NOMO-1 treated with dmso at 0.1 percent for 144 hours (cell line): ENCODE results near the gene CAPZA2.
"Not testable (repeated sequence)": the region's sequence is repeated elsewhere in the genome, so short reads cannot be mapped to it uniquely, and the experiment has no call there.

Source experiments
- DNase-seq: peaks from one replicate; lab custom pipeline; 2025; ENCODE audit not compliant: unreplicated experiment; lab: John Stamatoyannopoulos, UW

CAPZA2 gene

DNA sequence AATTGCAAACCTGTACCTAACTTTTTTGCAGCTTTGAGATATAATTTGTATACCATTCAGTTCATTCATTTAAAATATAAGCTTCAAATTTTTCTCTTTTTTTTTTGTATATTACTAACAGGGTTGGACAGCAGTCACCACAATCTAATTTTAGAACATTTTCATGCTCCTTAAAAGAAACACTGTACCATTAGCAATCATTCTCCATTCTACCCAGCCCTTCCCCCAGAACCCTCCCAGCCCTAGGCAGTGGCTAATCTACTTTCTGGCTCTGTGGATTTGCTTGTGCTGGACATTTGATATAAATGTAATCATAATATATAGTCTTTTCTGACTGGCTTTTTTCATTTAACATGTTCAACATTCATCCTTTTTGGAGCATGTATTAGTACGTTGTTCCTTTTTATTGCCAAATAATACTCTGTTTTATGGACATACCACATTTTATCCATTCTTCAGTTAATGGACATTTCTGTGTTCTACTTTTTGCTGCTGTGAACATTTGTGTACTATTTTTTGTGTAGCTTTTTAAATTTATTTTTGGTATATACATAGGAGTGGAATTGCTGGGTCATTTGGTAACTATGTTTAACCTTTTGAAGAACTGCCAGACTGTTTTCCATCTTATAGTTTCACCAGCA is 50.0 kb downstream of the CAPZA2 start:
- no peak for DNase-seq

DNA sequence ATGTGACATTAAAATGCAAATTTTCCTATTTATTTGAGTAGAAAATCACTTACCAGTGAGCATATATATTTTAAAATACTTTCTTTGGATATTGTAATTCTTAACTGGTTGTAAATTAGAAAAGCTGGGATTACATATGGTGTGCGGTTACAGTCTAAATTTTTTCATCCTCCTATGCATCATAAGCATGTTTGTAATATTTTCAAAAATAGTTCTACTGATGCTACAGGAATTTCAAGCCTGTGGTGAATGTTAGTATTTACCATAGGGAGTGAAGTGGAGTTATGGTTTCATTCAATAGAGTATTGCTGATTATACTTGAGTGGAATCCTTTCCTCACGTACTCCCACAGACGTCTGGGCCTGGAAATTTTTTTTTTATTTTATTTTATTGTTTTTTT is 56.3 kb downstream of the CAPZA2 start:
- no peak for DNase-seq

DNA sequence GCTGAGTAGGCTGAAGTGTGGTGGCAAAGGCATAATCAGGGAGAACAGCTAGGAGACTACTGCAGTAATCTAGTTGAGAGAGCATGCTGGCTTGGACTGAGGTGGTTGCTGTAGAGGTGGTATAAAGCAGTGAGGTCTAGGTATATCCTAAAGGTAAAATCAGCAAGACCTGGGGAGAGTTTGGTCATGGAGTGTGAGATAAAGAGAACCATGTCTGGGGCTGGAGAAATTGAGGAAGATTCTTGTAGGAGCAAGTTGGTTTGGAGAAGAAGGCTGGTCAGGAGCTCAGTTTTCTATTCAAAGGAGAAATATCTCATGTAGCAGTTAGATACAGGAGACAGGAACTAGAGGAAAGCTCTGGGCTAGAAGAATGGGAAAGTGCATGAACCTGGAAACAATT is 58.0 kb downstream of the CAPZA2 start:
- no peak for DNase-seq

DNA sequence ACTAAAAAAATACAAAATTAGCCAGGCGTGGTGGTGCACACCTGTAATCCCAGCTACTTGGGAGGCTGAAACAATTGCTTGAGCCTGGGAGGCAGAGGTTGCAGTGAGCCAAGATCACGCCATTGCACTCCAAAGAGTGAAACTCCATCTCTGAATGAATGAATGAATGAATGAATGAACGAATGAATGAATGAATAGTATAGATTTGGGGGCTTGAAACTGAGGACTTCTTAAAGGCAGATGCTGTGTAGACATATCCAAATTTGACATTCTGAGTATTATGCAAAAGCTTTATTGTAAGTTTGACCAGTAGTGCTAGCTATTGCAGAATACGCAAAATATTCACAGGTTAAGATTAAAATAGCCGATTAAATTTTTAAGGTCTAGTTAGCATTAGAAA is 60.2 kb downstream of the CAPZA2 start:
- no peak for DNase-seq

DNA sequence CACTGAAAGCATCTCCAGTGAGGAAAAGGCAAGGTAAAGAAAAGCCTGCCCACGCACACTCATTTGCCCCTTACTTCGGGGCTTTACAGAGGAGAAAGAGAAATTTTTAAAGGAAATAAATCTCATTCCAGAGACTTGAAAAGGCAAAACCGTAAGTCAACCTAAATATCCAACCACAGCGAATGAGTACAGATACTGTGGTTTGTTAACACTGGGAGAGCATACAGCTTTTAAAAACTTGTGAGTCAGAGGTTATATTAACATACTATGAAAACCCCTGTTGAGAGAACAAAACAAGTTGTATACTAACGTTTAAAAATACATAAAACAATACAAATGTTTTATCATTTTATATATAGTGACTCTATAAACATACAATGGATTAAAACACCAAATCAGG is 62.4 kb downstream of the CAPZA2 start:
- no peak for DNase-seq

DNA sequence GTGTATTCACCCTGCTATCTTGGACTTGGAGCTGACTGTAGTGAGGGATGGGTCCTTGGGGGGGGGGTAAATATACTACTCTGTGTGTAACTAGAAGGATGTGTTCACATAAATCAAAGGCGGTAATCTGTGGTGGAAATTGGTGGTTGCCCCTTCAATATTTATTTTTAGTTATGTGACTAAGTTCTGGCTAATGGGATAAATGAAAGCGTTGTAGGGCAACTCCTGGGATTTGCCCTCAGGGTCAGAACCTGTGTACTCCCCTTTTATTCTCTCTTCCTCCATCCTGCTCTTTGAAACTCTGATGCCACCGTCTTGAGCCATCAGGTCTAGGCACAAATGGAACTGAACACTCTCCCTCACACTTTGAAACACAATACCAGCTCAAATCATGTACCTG is 66.6 kb downstream of the CAPZA2 start:
- no peak for DNase-seq

DNA sequence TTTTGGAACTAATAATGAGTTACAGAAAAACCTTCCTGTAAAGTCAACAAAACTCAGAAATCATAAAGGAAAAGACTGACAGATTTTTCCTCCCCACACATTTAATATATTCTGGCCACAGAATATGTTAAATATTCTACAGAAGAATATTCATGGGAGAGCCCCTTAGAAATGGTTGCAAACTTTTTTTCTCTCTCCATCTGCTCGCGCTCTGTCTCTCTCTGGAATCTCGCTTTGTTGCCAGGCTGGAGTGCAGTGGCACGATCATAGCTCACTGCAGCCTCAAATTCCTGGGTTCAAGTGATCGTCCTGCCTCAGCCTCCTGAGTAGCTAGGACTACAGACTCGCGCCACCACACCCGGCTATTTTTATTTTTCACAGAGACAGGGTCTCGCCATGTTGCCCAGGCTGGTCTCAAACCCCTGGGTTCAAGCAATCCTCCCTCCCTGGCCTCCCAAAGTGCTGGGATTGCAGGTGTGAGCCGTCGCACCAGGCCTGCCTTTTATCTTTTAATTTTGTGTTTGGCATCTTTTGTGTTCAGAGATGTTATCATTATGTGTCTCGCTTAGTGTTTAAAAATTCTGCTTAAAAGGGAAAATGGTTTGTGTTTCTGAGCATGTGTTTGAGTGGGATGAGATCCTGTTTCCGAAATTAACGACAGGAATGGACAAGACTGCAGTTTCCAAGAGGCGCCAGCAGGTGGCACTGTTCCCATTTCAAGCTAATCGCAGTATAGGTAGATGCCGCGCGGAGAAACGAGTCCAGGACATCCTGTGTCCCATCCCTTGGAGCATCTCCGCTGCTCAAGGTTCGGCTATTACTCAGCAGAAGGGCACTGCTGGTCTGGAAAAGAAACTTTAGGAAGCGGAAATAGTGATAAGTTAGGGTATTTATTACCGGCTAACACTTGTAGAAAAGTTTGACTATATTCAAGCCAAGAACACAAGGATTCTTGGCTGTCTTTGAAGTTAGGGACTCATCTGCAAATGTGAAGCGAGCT is 67.8 kb downstream of the CAPZA2 start:
- DNase-seq, result no peak

DNA sequence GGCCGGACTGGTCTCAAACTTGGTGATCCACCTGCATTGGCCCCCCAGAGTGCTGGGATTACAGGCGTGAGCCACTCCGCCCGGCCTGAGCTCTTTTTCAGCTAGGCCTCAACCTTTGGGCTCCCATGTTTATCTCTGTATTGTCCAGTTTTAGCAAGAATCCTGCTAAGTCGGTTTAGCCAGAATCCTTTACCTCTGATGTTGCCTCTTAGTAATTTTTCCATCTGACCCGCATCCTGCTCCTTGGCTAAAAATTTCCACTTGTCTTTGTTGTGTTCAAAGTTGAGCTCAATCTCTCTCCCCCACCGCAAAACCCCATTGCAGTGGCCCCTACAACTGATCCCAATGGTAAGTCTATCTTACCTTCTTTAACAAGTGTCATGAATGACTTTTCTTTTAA is 70.2 kb downstream of the CAPZA2 start:
- DNase-seq, result no peak

DNA sequence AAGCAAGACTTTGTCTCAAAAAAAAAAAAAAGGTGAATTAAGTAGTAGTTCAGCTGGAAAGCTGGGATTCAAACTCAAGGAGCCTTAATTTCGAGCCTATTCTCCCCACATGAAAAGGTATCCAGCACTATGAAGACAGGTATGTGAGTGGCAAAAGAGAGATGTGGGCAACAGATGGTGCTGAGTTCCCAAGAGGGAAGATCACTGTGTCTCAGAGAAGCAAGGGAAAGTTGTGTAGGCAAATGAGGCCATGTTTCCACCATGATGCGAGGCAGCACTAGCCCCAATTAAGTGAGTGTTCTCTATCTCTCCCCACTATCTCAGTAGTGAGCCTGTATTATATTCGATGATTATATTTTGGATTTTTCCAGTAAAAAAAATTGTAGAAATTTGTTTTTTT is 71.1 kb downstream of the CAPZA2 start:
- DNase-seq, result no peak

DNA sequence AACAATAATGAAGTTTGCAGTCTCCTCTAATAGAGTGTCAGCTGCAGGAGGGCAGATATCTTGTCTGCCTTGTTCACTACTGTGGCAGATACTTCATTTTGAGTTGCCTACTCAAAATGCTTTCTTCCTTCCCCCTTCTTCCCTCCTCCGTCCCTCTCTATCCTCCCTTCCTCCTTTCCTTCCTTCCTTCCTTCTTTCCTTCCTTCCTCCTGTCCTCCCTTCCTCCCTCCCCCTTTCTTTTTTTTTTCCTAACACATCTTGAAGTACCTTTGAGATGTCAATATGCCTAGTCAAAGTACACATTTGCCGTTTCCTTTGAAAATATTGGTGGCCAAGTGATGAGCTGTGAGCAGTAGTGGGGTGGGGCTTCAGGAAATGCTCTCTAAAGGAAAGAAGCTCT is 72.2 kb downstream of the CAPZA2 start:
- no peak for DNase-seq

DNA sequence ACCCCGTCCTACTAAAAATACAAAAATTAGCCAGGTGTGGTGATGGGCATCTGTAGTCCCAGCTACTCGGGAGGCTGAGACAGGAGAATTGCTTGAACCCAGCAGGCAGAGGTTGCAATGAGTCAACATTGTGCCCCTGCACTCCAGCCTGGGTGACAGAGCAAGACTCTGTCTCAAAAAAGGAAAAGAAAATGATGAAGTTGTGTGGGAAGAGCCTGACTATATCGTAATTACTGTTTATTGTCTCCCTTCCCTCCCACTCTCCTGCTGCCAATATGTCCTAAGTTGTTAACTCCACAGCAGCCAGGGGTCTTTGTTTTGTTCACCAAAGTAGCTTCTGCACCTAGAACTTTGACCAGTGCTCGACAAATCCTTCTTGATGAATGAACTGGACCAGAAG is 74.5 kb downstream of the CAPZA2 start:
- not testable (repeated sequence) for DNase-seq

DNA sequence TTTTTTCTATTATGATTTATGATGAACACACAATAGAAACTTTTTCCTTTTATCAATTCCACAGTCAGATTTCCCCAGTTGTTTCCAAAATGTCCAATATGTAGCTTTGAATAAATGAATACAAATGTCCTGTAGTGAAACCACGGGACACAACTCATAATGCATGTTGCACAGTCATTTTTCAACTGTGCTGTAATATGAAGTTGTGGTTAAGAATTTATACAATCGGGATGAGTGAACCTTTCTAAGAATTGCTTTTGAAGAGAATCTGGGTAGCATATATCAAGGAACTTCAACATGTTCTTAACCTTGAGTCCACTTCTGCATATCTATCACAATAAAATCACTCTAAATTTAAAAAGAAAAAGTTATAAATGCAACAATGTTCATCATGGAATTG is 76.3 kb downstream of the CAPZA2 start:
- no peak for DNase-seq

DNA sequence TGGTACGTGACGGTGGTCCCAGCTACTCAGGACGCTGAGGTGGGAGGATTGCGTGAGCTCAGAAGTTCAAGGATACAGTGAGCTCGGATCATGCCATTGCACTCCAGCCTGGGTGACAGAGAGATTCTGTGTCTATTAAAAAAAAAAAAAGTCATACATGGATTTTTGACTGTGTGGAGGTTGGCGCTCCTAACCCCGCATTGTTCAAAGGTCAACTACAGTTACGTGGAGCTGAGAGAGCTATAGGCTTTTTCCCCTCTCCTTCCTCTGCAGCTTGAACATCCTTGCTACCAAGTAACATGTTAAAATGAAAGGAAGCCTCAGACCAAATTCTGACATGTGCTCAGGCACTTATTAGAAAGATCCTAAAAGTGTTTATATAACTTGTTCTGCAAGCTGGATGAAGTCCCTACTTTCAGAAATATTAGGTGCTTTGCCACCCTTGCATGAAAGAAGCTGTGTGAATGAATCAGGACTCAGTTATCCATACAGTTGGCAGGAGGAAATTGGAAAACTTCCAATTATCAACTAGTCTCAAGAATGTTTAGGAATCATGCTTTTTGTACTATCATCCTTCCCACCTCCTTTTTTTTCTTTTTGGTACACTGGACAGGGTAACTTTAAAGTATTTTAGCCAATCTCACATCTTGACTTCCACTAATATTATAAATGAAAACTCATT is 78.4 kb downstream of the CAPZA2 start:
- no peak for DNase-seq

DNA sequence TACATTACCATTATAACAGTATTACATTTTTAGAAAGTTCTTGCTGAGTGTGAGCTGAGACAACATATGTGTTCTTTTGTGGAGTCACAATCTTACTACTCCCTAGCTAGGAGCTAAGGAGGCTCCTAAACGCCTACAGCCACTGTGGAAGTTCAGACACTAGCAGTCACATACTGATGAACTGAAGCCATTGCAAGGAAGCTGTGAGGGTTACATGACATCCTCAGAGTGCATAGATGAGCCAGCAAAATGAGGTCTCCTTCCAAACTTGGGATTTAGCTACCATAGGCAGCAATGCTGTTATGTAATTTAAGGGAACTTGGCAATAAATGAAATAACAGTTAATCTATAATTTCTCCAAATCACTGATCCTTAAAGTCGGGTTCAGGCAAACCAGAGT is 80.1 kb downstream of the CAPZA2 start:
- no peak for DNase-seq

DNA sequence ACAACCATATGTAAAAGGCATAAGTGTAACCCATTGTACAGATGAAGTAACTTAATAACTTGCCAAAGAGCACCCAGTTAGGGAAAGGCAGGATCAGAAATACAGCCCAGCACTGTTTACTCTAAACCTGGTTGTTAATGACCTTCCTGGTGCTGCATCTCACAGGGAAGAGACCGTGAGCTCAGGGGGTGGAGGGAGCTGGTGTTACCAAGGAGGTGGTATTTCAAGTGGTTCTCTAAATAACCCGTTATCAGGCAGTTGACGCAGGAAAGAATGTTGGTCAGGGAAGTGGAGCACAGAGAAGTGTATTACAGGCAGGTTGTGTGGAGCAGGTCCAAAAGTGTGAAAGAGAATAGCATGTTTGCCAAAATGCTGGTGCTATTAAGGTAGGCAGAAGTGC is 86.5 kb downstream of the CAPZA2 start:
- no peak for DNase-seq

DNA sequence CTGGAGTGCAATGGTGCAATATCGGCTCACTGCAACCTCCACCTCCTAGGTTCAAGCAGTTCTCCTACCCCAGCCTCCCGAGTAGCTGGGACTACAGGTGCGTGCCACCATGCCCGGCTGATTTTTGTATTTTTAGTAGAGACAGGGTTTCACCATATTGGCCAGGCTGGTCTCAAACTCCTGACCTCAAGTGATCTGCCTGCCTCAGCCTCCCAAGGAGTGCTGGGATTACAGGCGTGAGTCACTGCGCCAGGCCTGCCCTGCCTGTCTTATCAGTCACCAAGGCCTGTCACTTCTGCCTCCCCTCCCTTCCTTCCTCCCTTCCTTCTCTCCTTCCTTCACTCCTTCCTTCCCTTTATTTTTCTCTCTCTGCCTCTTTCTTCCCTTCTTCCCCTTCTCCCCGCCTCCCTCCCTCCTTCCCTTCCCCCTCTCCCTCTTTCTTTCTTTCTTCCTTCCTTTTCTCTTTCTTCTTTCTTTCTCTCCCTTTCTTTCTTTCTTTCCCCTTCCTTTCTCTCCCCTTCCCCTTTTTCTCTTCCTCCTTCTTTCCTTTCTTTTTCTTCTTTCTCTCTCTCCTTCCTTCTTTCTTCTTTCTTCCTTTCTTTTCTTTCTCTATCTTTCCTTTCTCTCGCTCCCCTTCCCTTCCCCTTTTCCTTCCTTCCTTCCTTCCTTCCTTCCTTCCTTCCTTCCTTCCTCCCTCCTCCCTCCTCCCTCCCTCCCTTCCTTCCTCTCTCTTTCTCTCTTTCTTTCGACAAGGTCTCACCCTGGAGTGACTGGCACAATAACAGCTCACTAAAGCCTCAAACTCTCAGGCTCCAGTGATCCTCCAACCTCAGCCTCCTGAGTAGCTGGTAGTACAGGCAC is 87.8 kb downstream of the CAPZA2 start:
- no peak for DNase-seq

DNA sequence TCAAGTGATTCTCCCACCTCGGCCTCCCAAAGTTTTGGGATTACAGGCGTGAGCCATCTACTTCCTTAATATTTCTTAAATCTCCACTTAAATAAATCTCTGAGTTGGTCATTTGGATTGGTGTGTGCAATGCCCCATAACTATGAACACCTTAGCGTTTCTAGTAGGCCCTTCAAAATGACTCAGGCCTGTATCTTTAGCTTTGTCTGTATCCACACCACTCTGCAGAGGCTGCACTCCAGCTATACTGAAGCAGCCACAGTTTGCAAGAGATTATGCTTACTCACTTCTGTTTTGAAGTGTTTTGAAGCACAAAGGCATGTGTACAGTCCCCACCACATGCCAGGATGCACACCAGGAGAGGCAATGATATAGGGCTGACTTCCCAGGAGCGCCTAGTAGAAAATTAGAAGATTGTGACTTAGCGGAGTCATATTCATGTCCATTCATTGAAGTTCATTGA is 88.5 kb downstream of the CAPZA2 start:
- no peak for DNase-seq

DNA sequence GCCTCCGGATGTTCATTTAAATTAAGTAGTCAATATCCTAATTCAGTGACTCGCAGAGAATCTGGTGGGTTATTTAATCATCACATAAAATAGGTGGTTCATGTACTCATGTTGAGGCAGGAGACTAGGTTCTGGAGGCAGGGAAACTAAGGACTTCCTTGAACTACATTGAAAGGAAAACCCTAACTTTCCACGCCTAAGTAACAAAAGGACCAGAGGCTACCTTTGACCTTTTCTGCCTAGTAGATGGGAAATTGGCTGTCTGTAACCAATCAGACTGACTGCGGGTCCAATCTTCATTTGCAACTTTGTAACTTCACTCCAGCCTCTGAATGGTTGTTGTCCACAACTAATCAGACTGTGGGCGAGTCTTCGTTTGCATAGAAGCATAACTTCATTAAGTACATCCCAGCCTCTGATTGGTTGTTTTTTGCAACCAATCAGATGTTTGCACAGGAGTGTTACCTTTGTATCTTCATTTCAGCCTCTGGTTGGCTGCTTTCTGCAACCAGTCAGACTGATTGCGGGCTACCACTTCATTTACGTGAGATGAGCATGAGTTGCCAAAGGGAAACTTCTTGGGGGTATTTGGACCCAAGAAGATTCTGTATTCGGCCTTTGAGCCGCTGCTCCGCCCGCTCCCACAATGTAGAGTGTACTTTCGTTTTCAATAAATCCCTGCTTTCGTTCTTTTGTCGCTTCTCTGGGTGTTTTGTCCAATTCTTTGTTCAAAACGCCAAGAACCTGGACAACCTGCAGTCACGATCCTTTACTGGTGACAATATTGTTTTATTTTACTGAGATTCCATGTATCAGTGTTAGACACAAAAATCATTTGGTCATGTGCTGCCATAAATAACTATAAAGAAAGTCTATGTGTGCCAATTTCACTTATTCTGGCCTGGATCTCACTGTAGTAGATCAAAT is 89.2 kb downstream of the CAPZA2 start:
- DNase-seq, result no peak

DNA sequence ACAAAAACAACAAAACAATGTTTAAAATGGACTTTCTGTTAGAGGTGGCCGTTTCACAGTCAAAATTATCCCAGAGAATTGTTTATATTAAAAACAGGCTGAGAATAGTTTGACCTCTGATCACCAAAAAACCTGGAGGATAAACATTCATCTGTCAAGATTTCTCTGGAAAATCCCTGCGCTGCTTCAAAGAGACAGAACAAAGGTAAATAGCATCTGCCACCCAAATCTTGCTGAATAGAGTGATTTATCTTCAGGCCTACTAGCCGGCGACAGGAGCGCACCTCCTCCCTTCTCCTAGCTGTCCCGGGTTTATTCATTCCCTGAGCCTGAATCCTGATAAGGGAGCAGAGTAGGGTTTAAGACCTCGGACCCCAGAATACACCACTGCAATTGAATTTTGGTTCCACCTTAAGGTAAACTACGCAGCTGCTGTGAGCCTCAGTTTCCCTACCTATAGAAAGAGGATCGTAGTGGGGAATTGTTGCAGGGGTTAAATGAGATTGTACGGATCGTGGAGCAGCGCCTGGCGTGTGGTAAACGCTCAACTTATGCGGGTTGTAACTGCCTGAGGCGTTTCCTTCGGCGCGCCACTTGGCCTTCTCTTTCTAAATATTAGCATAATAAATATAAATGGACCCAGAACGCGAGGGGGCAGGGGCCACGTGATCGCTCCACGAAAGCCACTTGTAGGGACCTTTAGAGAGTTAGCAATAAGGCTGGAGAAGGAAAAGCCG is 90.4 kb downstream of the CAPZA2 start:
- DNase-seq, result no peak
